ENCODE data around the gene P2RX2.

P2RX2 gene

GRCh38 chr12:132600048-132601032, 18.2 kb upstream of the P2RX2 start:
- in situ Hi-C loops (cut with MboI; ENCODE audit: low sequenced_read_pairs): no loop called here

DNA sequence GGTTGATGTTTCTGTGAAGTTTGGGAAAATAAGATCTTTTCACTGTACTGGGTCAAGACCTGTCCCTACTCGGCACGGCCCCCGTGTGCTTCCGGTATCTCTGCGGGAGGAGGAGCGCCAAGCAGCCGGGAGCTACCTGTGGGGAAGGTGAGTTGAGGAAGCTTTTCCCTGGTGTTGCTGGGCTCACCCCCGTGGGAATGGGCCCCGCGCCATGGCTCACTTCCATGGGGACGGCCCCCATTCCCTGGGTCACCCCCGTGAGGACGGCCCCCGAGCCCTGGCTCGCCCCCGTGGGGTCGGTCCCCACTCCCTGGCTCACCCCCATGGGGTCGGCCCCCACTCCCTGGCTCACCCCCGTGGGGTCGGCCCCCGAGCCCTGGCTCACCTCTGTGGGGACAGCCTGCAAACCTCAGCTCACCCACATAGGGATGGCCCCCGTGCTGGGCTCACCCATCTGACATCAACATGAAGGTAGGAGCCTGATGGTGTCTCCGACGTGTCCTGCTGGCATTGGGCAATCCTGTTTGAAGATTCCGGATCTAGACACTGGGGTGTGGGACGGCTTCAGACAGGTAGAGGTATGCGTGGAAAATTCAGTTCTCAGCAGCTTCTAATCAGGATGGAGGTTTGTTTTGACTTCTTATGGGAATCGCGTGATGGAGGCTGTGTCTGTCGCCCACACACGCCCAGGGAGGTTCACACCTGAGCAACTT, 17.2 kb upstream of the P2RX2 start:
- in situ Hi-C loops (cut with MboI; ENCODE audit: low sequenced_read_pairs): no loop called here

- in situ Hi-C loops (cut with MboI; ENCODE audit: low sequenced_read_pairs): no loop called here
Observed at GRCh38 chr12:132602572-132603239, 15.9 kb upstream of the P2RX2 start.

- in situ Hi-C loops (cut with MboI; ENCODE audit: low sequenced_read_pairs): no loop called here
Observed at GRCh38 chr12:132603240-132604150, 15.1 kb upstream of the P2RX2 start.

DNA sequence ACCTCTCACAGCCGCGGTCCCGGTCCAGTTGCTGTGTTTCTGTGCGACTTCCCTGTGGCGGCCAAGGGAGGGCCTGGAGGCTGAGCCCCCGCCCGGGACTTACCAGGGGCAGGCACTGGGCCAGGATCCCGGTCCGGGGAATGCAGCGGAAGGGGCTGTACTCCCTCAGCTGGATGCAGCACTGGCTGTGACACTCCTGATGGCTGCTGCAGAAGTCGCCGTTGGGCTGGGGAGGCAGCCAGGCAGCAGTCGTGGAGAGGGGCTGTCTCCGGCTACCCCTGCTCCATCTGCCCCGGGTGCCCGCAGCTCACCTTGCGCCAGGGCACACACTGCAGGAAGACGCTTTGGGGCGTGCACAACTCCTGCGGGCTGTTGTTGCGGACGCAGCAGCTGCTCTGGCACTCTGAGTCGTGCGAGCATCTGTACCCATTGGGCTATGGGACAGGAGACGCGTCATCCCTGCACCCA, 14.4 kb upstream of the P2RX2 start:
- in situ Hi-C loops (cut with MboI; ENCODE audit: low sequenced_read_pairs): no loop called here

DNA sequence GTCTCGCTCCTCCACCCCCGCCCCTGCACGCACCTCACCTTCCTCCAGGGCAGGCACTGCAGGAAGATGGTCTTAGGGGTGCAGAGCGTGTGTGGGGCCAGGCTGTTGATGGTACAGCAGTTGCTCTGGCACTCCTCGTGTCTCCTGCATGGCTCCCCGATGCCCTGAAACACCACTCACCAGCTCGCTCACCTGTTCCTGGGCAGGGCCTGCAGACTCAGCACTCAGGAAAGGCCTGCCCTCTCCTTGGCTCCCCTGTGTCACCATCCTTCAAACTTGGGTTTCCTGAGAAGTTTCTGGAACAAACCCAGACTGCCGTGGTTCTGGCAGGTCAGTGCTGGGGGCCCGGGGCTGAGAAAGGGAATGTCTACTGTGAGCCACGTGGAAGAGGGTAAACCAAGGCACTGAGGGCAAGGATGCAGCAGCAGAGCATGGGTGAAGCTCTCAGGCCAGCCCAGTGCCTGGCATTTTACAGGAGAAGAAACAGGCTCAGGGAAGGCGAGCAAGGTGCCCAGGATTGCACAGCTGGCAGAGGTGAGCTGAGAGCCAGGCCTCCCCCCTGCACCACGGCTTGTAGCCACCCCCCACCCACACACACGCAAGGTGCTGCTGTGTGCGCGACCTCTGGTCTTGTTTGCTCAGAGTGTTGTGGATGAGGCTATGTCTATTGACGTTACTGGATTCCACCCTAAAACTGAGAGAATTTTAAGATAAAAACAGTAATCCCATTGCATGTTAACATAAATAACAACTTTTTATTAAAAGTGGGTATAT, 13.7 kb upstream of the P2RX2 start:
- in situ Hi-C loops (cut with MboI; ENCODE audit: low sequenced_read_pairs): no loop called here

DNA sequence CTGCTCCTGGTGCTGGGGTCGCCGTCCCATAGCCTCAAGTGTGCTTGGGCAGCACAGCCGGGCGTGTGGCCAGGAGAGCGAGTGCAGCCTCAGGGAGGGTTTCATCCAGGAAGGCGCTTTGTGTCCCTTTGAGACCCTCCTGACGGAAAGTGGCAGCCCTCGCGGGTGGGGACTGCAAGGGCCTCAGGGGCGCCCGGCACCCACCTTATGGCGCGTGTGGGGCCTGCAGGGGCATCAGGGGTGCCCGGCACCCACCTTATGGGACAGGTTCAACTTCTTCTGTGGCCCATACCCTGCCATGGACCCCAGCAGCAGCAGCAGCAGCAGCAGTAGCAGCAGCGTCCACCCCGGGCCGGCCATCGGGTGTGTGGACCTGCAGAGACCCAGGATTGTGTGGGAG, 12.7 kb upstream of the P2RX2 start:
- in situ Hi-C loops (cut with MboI; ENCODE audit: low sequenced_read_pairs): no loop called here

GRCh38 chr12:132606466-132606865, 12.1 kb upstream of the P2RX2 start:
- in situ Hi-C loops (cut with MboI; ENCODE audit: low sequenced_read_pairs): no loop called here

GRCh38 chr12:132606927-132607326, 11.6 kb upstream of the P2RX2 start:
- in situ Hi-C loops (cut with MboI; ENCODE audit: low sequenced_read_pairs): no loop called here

DNA sequence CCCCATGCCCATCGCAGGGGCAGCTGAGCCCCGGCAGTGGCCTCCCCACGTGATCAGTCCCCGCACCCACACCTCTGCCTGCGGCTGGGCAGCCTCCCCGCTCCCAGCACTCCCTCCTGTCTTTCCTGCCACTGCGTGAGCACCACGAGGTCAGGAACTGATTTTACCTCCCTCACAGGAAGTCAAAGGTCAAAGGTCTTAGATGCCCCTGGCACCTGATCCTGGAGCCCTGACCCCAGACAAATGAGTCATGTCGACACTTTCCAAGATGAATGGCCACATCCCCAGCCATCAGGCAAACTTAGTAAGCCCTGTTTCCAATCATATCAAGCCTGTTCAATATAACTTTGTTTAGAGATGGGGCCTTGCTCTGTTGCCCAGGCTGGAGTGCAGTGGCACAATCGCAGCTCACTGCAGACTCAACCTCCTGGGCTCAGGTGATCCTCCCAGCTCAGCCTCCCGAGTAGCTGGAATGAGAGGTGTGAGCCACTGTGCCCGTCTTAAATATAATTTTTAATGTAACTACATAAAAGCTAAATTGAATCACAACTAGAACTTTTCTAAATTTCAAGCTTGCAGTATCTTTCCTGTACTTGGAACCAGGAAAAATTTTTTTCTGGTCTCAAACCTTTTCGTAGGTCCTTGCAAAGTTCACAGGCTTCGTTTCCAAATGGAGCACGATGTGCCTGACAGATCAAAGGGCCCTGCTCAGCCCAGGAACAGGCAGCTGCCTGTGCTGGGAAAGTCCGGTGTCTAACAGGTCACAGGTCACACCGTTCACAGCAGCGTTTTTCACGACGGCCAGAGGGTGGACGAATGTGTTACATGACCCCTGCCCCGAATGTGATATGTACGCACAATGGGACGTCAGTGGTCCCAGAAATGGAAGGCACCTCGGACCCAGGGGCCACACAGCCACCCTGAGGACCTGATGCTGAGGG, 10.1 kb upstream of the P2RX2 start:
- in situ Hi-C loops (cut with MboI; ENCODE audit: low sequenced_read_pairs): no loop called here

DNA sequence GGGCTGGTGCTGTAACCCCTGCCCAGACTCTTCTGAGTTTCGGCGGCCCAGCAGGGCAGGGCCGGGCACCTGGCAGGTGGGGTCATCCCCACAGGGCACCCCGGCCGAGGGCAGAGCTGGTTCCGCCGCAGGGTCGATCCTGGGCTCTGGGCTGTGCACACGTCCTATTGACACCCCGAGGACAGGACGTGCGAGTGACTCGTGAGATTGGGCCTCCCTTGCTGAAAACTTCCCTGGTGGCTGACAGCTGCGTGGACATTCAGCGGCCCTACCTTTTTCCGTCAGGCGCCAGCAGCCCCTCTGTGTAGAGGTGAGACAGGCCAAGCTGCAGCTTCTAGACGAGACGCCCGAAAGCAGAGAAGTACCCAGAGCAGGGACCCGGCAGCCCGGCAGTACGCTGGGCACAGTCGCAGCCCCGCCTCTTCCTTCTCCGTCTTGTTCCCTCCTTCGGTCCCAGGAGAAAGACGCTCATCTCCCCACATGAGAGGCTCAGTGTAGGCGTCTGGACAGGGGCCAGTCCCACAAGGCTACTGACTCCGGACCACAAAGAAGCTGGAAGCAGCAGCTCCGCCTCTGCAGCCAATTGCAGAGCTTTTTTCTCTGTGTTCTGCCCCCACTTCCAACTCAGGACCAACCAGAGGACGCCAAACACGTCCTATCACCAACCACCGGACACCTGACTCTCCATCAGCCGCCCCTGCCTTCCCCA, 8.4 kb upstream of the P2RX2 start, which contains the start of gene LRCOL1:
Gene LRCOL1, minus strand, starts transcription at position 532 of the 709 bp plus-strand sequence. CDS start 4,331 bp downstream, outside the sequence.
- in situ Hi-C loops (cut with MboI; ENCODE audit: low sequenced_read_pairs): no loop called here

DNA sequence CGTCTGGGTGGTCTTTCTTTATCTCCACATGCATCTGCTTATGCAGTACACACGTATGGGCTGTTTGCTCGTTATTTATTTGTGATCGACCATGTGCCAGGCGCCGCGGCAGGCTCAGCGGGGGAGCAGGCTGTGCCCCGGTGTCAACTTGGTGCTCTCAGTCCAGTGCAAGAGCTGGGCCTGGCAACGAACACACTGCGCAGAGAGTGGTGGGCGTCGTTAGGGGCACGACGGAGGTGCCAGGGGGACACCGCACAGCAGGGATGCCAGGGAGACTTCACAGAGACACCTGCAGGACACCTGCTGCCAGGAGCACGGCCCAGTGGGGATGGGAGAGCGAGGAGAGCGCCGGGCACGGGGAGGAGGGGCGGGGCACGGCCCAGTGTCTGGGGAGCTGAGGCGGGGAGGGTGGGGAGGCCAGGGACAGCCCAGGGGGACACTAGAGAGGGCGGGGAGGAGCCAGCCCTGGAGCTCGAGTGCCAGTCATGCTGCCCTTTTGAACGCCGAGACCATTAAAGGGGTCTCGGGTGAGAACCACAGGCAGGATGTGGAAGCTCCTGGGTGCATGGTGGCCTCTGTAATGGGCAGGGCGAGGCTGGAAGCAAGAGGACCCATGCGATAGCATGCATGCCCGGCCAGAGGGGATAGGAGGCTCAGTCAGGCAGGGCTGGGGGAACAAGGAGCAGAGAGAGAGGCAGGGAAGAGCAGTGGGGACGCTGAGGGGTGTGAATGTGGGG, 7.5 kb upstream of the P2RX2 start:
- in situ Hi-C loops (cut with MboI; ENCODE audit: low sequenced_read_pairs): no loop called here

DNA sequence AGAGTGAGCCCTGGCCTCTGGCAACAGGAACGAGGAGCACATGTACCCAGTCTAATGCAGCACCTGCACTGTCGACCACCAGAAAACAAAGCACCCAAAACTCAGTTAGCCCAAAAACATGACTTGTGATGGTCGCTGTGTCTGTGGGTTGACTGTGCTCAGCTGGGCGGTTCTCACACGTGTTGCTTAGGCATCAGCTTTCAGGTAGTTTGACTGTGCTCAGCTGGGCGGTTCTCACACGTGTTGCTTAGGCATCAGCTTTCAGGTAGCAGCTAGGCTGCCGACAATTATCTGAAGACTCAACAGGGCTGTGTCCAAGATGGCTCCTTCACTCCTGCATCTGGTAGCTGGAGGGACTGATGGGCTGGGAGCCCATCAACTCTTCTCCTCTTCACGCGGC, 7.0 kb upstream of the P2RX2 start:
- in situ Hi-C loops (cut with MboI; ENCODE audit: low sequenced_read_pairs): no loop called here

DNA sequence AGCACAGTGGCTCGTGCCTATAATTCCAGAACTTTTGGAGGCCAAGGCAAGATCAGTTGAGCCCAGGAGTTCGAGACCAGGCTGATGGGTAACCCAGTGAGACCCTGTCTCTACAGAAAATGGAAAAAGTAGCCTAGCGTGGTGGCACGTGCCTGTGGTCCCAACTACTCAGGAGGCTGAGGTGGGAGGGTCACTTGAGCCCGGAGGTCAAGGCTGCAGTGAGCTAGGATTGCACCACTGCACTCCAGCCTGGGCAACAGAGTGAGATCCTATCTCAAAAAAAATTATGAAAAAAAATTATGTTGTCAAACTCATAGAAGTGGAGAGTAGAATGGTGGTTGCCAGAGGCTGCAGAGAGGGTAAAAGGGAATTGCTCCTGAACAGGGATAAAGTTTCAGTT, 4.5 kb upstream of the P2RX2 start:
- in situ Hi-C loops (cut with MboI; ENCODE audit: low sequenced_read_pairs): no loop called here

- in situ Hi-C loops (cut with MboI; ENCODE audit: low sequenced_read_pairs): loop anchor here (5.0 kb wide), 1 partner anchor 198 kb away; no protein-coding TSS in a partner anchor
Observed at GRCh38 chr12:132614861-132615578, 3.6 kb upstream of the P2RX2 start.

DNA sequence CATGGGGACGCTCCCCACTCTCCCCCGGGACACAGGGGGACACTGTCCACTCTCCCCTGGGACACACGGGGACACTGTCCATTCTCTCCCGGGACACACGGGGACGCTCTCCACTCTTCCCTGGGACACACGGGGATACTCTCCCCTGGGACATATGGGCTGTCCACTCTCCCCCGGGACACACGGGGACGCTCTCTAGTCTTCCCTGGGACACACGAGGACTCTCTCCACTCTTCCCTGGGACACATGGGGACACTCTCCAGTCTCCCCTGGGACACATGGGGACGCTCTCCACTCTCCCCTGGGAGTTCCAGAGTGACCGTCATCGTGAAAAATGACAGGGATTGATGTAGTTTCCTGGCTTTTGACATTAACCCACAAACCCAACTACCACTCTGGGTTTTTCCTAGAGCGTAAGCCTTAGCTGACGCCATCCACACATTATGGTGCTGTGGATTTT, 3.0 kb upstream of the P2RX2 start:
- in situ Hi-C loops (cut with MboI; ENCODE audit: low sequenced_read_pairs): loop anchor here (5.0 kb wide), 1 partner anchor 198 kb away; no protein-coding TSS in a partner anchor
